CD14-positive monocyte (primary cell): ENCODE results near the gene PTPRN2. TPM values are rescaled to one million over a fixed set of nuclear protein-coding genes. Genes with fewer than 3 reads are reported as not detected.
"Not testable (repeated sequence)": the region's sequence is repeated elsewhere in the genome, so short reads cannot be mapped to it uniquely, and the experiment has no call there.

Experiments used
- DNase-seq, 3 donors: peaks; one replicate each; pipeline ENCODE4 v3.0.0-alpha.2; 2011 to 2022
- H2AFZ ChIP-seq: 2 replicates; pipeline ENCODE4 v1.6.0; 2012; ENCODE audit warnings: mild to moderate bottlenecking, low read depth, low read length, inconsistent platforms; ENCODE audit not compliant: insufficient read depth, poor library complexity, severe bottlenecking
- H3K27ac ChIP-seq, 2 donors: 1 replicate in 1 of 2; 2 replicates in 1 of 2; pipeline ENCODE4 v1.5.1; 2012 to 2013; ENCODE audit warnings: low read length in 2 of 2, control low read depth in 1 of 2, inconsistent platforms in 1 of 2, low read depth in 1 of 2, mild to moderate bottlenecking in 1 of 2
- H3K27me3 ChIP-seq, 2 donors: one replicate each; pipeline versions ENCODE4 v1.6.0 to v1.6.1; 2011 to 2013; ENCODE audit warnings: low read length in 2 of 2; ENCODE audit not compliant: control insufficient read depth in 2 of 2, insufficient read depth in 2 of 2
- H3K36me3 ChIP-seq, 2 donors: replicated peaks in 1 of 2; 1 replicate in 1 of 2; 2 replicates in 1 of 2; pipeline versions ENCODE4 v1.5.1 to v1.6.1; 2012 to 2013; ENCODE audit warnings: low read length in 2 of 2, control low read depth in 1 of 2, inconsistent platforms in 1 of 2, mild to moderate bottlenecking in 1 of 2; ENCODE audit not compliant: insufficient read depth in 2 of 2, control insufficient read depth in 1 of 2
- H3K4me1 ChIP-seq, 2 donors: 1 replicate in 1 of 2; 2 replicates in 1 of 2; pipeline versions ENCODE4 v1.5.1 to v1.6.1; 2012 to 2013; ENCODE audit warnings: low read length in 2 of 2, control low read depth in 1 of 2, inconsistent platforms in 1 of 2, mild to moderate bottlenecking in 1 of 2, moderate library complexity in 1 of 2; ENCODE audit not compliant: insufficient read depth in 2 of 2, control insufficient read depth in 1 of 2
- H3K4me2 ChIP-seq: replicated peaks from 2 replicates; pipeline ENCODE3; 2012; ENCODE audit warnings: low read length, moderate library complexity, mild to moderate bottlenecking; ENCODE audit not compliant: poor library complexity, severe bottlenecking; ENCODE audit errors: extremely low read depth
- H3K4me3 ChIP-seq, 3 experiments: fragments of 200-600 bp in 1 of 3; sonication (generic) in 1 of 3; replicated peaks in 1 of 3; 1 replicate in 2 of 3; 2 replicates in 1 of 3; pipeline ENCODE4 v1.5.1; 2011 to 2013; ENCODE audit warnings: low read length in 3 of 3, mild to moderate bottlenecking in 3 of 3, control low read depth in 2 of 3, low read depth in 2 of 3, inconsistent platforms in 1 of 3, moderate library complexity in 1 of 3
- H3K79me2 ChIP-seq: 2 replicates; pipeline ENCODE4 v1.6.0; 2012; ENCODE audit warnings: mild to moderate bottlenecking, control low read depth, inconsistent platforms, low read length, moderate library complexity; ENCODE audit not compliant: insufficient read depth
- H3K9ac ChIP-seq: 2 replicates; pipeline ENCODE4 v1.6.0; 2017; ENCODE audit warnings: low read length, mild to moderate bottlenecking; ENCODE audit not compliant: insufficient read depth, poor library complexity, severe bottlenecking
- H3K9me3 ChIP-seq, 2 donors: replicated peaks in 1 of 2; 1 replicate in 1 of 2; 2 replicates in 1 of 2; pipeline versions ENCODE4 v1.5.1 to v1.6.1; 2012 to 2013; ENCODE audit warnings: low read length in 2 of 2, control low read depth in 1 of 2; ENCODE audit not compliant: control insufficient read depth in 1 of 2, insufficient read depth in 1 of 2
- H4K20me1 ChIP-seq: 2 replicates; pipeline ENCODE4 v1.6.0; 2012; ENCODE audit warnings: mild to moderate bottlenecking, low read length, control low read depth, moderate library complexity; ENCODE audit not compliant: insufficient read depth
- H3K27ac Mint-ChIP-seq, 7 donors: one replicate each; pipeline ENCODE4 v1.8.0; 2020; ENCODE audit warnings: mild to moderate bottlenecking in 7 of 7, mixed read lengths in 7 of 7, moderate library complexity in 6 of 7, inconsistent platforms in 2 of 7
- H3K27me3 Mint-ChIP-seq, 3 donors: one replicate each; pipeline ENCODE4 v1.8.0; 2021 to 2022; ENCODE audit warnings: low read depth in 3 of 3, mild to moderate bottlenecking in 3 of 3, mixed read lengths in 3 of 3, moderate library complexity in 3 of 3, inconsistent platforms in 1 of 3
- H3K36me3 Mint-ChIP-seq, 2 donors: one replicate each; pipeline ENCODE4 v1.8.0; 2020; ENCODE audit warnings: mixed read lengths in 2 of 2, inconsistent platforms in 1 of 2, mild to moderate bottlenecking in 1 of 2
- H3K4me1 Mint-ChIP-seq: one replicate; pipeline ENCODE4 v1.8.0; 2020; ENCODE audit warnings: mild to moderate bottlenecking, mixed read lengths
- H3K4me3 Mint-ChIP-seq, 2 donors: one replicate each; pipeline ENCODE4 v1.8.0; 2020; ENCODE audit warnings: mild to moderate bottlenecking in 2 of 2, mixed read lengths in 2 of 2, moderate library complexity in 1 of 2
- H3K9me3 Mint-ChIP-seq, 7 donors: one replicate each; pipeline ENCODE4 v1.8.0; 2020 to 2022; ENCODE audit warnings: mixed read lengths in 7 of 7, mild to moderate bottlenecking in 6 of 7, moderate library complexity in 6 of 7, inconsistent platforms in 2 of 7
- CTCF ChIP-seq: fragments of 200-600 bp; IDR thresholded peaks from one replicate; pipeline ENCODE4 v1.8.0; 2022; ENCODE audit warnings: antibody characterized with exemption, mild to moderate bottlenecking
- WGBS: methylation state at CpG from one replicate; pipeline ENCODE4 v1.1.5; 2013; ENCODE audit warnings: missing lambda C conversion rate; ENCODE audit not compliant: insufficient coverage; 5-methylcytosine and 5-hydroxymethylcytosine counted together
- intact Hi-C, 2 donors: fragments of 100-400 bp; cut with micrococcal nuclease; formaldehyde crosslinking; loops; one replicate each; pipeline versions ENCODE4 v1.15.0 to v1.15.1; 2023
- polyA plus RNA-seq, 3 donors: library from polyadenylated mRNA; depleted of rRNA in 1 of 3; unstranded in 2 of 3; stranded (reverse) in 1 of 3; fragments of 300-500 nt in 2 of 3; fragments of >200 nt in 1 of 3; fragmentation: Illumina TruSeq in 2 of 3; gene quantifications; 1 replicate in 2 of 3; 2 replicates in 1 of 3; pipeline ENCODE4 v1.2.3, GENCODE V29; 2012 to 2021

Gene PTPRN2
- polyA plus RNA-seq, 3 donors = 0.25 to 1.4 (median 0.97) TPM

DNA sequence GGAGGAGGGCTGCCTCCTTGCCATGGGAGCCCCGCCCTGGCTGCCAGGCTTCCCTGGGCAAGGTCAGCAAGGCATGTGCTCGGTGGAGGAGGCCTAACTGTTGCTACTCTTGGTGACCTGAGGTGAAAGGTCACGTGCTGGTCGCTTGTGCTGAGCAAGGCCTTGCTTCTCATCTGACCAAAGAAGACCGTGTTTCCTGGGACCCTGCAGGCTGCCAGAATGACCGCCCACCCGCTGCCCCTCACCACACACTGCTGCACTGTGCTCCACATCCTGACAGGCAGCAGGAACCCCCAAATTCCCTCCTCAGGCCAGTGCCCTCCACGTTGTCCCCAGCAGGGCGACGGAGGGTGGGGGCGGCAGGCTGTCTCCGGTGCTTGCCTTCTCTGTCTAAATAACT, 808.4 kb downstream of the PTPRN2 start:
- no peak for TF ChIP-seq CTCF
- no peak overlapping the region for H2AFZ ChIP-seq
- H3K27me3 ChIP-seq = no peaks in the 10 kb centered on the region
- H3K4me1 ChIP-seq = no peaks in the 10 kb centered on the region
- no peaks in the 10 kb centered on the region for H3K79me2 ChIP-seq
- WGBS = 92% methylated on average over 12 of the region's 12 CpGs
- no peak overlapping the region for H3K27ac ChIP-seq
- peaks cover 0 to 7% of the 10 kb centered on the region in 2 donors for H3K9me3 ChIP-seq
- no peaks in the 10 kb centered on the region for H3K36me3 Mint-ChIP-seq
- H3K4me3 ChIP-seq = no peak overlapping the region
- no peak overlapping the region for H3K27ac Mint-ChIP-seq
- H3K9ac ChIP-seq = no peak overlapping the region
- no peak for DNase-seq
- intact Hi-C loops = no loop called here
- H3K4me3 Mint-ChIP-seq = no peak overlapping the region
- H3K36me3 ChIP-seq = no peaks in the 10 kb centered on the region
- H3K9me3 Mint-ChIP-seq = peaks cover 0 to 5% (median 2%) of the 10 kb centered on the region in 7 donors
- peaks cover 4 to 11% (median 6%) of the 10 kb centered on the region in 3 donors for H3K27me3 Mint-ChIP-seq
- no peak overlapping the region for H3K4me2 ChIP-seq
- no peaks in the 10 kb centered on the region for H3K4me1 Mint-ChIP-seq
- H4K20me1 ChIP-seq = no peaks in the 10 kb centered on the region

DNA sequence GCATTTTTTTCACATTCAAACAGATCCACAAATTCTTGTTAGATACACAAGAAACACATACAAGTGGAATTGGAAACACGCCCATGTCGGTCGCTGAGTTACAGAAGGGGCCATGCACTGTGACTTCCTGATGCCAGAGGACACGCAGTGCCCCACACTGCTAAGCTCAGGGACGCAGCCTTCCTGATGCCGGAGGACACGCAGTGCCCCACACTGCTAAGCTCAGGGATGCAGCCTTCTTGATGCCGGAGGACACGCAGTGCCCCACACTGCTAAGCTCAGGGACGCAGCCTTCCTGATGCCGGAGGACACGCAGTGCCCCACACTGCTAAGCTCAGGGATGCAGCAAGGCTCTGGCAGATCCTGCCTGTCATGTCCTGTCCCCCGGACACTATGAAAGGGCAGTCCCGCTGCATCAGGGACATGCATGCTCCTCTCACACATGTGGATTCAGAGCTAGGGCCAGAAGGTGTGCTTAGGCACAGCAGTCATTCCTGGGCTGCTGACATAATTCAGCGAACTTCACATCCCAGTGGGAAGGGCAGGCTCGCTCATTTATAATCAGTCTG, 810.3 kb downstream of the PTPRN2 start:
- H3K4me1 ChIP-seq, H3K27ac Mint-ChIP-seq, H3K4me3 Mint-ChIP-seq, H3K9me3 Mint-ChIP-seq, H4K20me1 ChIP-seq, H3K36me3 Mint-ChIP-seq, H3K79me2 ChIP-seq, H3K27me3 ChIP-seq, intact Hi-C loops, H3K9ac ChIP-seq, H3K27ac ChIP-seq, H3K4me2 ChIP-seq, H3K4me3 ChIP-seq, H2AFZ ChIP-seq, DNase-seq, H3K4me1 Mint-ChIP-seq, H3K9me3 ChIP-seq, H3K36me3 ChIP-seq: not testable (repeated sequence)
- WGBS = 93% methylated on average over 11 of the region's 16 CpGs
- H3K27me3 Mint-ChIP-seq = peaks cover 8 to 17% (median 9%) of the 10 kb centered on the region in 3 donors
